ENCODE results near the gene DTL. TPM values are rescaled to one million over a fixed set of nuclear protein-coding genes. Genes with fewer than 3 reads are reported as not detected.

Gene DTL
- total and polyA plus RNA-seq, 2 of the 13 experiments (the other 11 are each of a cell fraction or from before 2014, with no cell fraction given), result 10.4 to 32.8 TPM

DNA sequence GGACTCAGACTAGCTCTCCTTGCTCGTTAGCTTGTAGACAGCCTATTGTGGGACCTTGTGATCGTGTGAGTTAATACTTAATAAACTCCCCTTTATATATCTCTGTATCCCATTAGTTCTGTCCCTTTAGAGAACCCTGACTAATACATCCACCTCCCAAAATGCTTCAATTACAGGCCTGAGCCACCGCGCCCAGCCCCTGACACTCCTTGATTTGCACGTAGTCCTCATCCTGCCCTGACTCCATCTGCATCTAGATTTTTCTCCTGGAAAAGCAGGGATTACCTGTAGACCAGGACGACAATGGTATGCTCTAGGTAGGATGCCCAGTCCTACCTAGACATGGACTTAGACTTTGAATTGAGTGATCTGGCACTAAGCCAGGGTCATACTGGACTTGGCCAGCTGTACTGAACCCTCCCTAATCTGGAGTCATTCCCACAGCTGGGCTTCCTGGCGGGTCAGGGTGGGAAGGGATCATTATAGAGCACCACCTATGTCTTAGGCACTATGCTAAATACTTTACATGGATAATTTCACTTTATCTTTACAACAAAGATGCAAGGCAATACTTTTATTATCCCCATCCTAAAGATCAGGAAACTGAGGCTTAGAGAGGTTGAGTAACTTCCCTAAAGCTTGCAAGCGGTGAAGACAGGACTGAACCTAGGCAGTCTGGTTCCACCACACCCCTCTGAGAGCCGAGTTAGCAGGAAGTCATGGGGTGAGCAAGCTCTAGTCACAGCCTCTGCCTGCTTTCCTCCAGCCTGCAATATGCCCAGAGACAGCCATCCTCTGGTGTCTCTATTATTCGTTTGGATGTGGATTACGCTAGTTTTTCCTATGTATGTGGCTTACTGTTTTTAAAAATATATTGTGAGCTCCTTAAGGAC lies 89.4 kb downstream of the DTL start:
- H3K4me1 ChIP-seq (ENCODE audit: insufficient read depth, low read length), result peaks cover 6% of the 10 kb centered on the region
- ChIA-PET CTCF (ENCODE audit: low intra/inter-chr PET ratio, low total read pairs) (no interaction called here), POLR2A (interaction anchor here (0.7 kb wide), 1 partner anchor 146 kb away, joined by 4 read pairs; no protein-coding TSS in a partner anchor)
- no peak overlapping the region for H3K9ac ChIP-seq (ENCODE audit: insufficient read depth, low read depth, low read length)
- 83% methylated on average over 11 of the region's 11 CpGs for WGBS (ENCODE audit: low lambda C conversion rate)
- no peak overlapping the region for H3K4me2 ChIP-seq (ENCODE audit: low read depth, low read length)
- H3K36me3 ChIP-seq (replicated peaks in 1 of 2; ENCODE audit: control insufficient read depth in 1 of 2, insufficient read depth in 2 of 2, low read length in 2 of 2), result peaks cover 0 to 1% of the 10 kb centered on the region in 2 experiments; a peak in 1 of 5 replicates
- DNase-seq (ENCODE audit: low spot score), result no peak
- no peak for FAIRE-seq
- H2AFZ ChIP-seq (ENCODE audit: low read length), result no peak overlapping the region
- no peak overlapping the region for H3K4me3 ChIP-seq (replicated peaks in 1 of 3; ENCODE audit: insufficient read depth in 1 of 3, low read depth in 2 of 3, low read length in 3 of 3)
- BruUV-seq (replicated peaks), result no TSS peak
- TF ChIP-seq CCAR2 (optimal IDR thresholded peaks at IDR 0.05; ENCODE audit: low read depth, low read length) (no peak), STAT5B (CRISPR knock-in tag; IDR thresholded peaks at IDR 0.05) (no peak), ZNF629 (CRISPR knock-in tag; conservative IDR thresholded peaks at IDR 0.05) (0 out of 2 replicates have a peak, but pooled peaks have one; percentile 40)
- ATAC-seq, result no peak
- H4K20me1 ChIP-seq (ENCODE audit: insufficient read depth, low read length), result no peaks in the 10 kb centered on the region
- H3K27ac ChIP-seq (ENCODE audit: extremely low read length, insufficient read depth, low read length), result no peak overlapping the region
- H3K27me3 ChIP-seq (ENCODE audit: control insufficient read depth in 1 of 2, insufficient read depth in 2 of 2, low read length in 2 of 2), result no peaks in the 10 kb centered on the region
- intact Hi-C loops (cut with micrococcal nuclease; ENCODE audit: unreplicated experiment), result no loop called here
- no peaks in the 10 kb centered on the region for H3K9me3 ChIP-seq (ENCODE audit: low read length)
- no peaks in the 10 kb centered on the region for H3K79me2 ChIP-seq (ENCODE audit: insufficient read depth, low read length)
- in situ Hi-C loops (cut with HindIII; ENCODE audit: extremely low pct_ligation_motif_present, low pct_unique_long_range_greater_than_20kb), result no loop called here

DNA sequence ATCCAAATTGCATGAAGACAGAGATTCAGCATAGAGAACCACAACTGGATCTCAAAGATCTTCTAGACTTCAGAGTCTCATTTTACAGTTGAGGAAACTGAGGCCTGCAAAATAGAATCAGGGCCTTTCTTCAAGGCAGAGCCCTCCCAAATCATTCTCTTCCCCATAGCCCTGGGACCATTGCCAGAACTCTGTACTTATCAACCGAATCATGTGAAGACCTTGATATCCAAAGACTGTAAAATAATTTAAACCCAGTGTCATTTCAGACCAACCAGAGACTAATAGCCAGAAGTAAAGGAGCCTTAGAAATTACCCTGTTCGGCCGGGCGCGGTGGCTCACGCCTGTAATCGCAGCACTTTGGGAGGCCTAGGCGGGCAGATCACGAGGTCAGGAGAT lies 90.1 kb downstream of the DTL start:
- ATAC-seq (no peak), DNase-seq (ENCODE audit: low spot score) (no peak), FAIRE-seq (no peak)
- no peak overlapping the region for H3K27ac ChIP-seq (ENCODE audit: extremely low read length, insufficient read depth, low read length)
- POLR2A ChIA-PET, result no interaction called here
- in situ Hi-C loops (cut with HindIII; ENCODE audit: extremely low pct_ligation_motif_present, low pct_unique_long_range_greater_than_20kb), result no loop called here
- no peak overlapping the region for H3K9ac ChIP-seq (ENCODE audit: insufficient read depth, low read depth, low read length)
- H3K9me3 ChIP-seq (ENCODE audit: low read length), result no peaks in the 10 kb centered on the region
- H3K4me3 ChIP-seq (replicated peaks in 1 of 3; ENCODE audit: insufficient read depth in 1 of 3, low read depth in 2 of 3, low read length in 3 of 3), result no peak overlapping the region
- H3K79me2 ChIP-seq (ENCODE audit: insufficient read depth, low read length), result no peaks in the 10 kb centered on the region
- no TSS peak for BruUV-seq (replicated peaks)
- H3K36me3 ChIP-seq (replicated peaks in 1 of 2; ENCODE audit: control insufficient read depth in 1 of 2, insufficient read depth in 2 of 2, low read length in 2 of 2), result peaks cover 0 to 2% of the 10 kb centered on the region in 2 experiments; a peak in 1 of 5 replicates
- no peak overlapping the region for H2AFZ ChIP-seq (ENCODE audit: low read length)
- CTCF ChIA-PET (ENCODE audit: low intra/inter-chr PET ratio, low total read pairs), result no interaction called here
- WGBS (ENCODE audit: low lambda C conversion rate), result 95% methylated on average over 9 of the region's 9 CpGs
- H4K20me1 ChIP-seq (ENCODE audit: insufficient read depth, low read length), result no peaks in the 10 kb centered on the region
- H3K4me2 ChIP-seq (ENCODE audit: low read depth, low read length), result no peak overlapping the region
- intact Hi-C loops (cut with micrococcal nuclease; ENCODE audit: unreplicated experiment), result no loop called here
- no peaks in the 10 kb centered on the region for H3K27me3 ChIP-seq (ENCODE audit: control insufficient read depth in 1 of 2, insufficient read depth in 2 of 2, low read length in 2 of 2)
- H3K4me1 ChIP-seq (ENCODE audit: insufficient read depth, low read length), result no peaks in the 10 kb centered on the region
- TF ChIP-seq TEF (CRISPR knock-in tag; IDR thresholded peaks at IDR 0.05) (no peak), NPAS2 (CRISPR knock-in tag; IDR thresholded peaks at IDR 0.05; ENCODE audit: borderline replicate concordance) (no peak), THAP8 (CRISPR knock-in tag; IDR thresholded peaks at IDR 0.05; ENCODE audit: borderline replicate concordance) (no peak), TFAP4 (IDR thresholded peaks at IDR 0.05; ENCODE audit: borderline replicate concordance, low read depth) (no peak), HOXA7 (CRISPR knock-in tag; IDR thresholded peaks at IDR 0.05) (no peak), CERS6 (CRISPR knock-in tag; IDR thresholded peaks at IDR 0.05) (no peak), ZNF350 (CRISPR knock-in tag; IDR thresholded peaks at IDR 0.05; ENCODE audit: borderline replicate concordance, low read depth) (no peak), RFXAP (CRISPR knock-in tag; IDR thresholded peaks at IDR 0.05; ENCODE audit: borderline replicate concordance) (no peak), ZNF607 (CRISPR knock-in tag; IDR thresholded peaks at IDR 0.05; ENCODE audit: borderline replicate concordance) (no peak), MTF2 (CRISPR knock-in tag; IDR thresholded peaks at IDR 0.05; ENCODE audit: borderline replicate concordance) (no peak), JARID2 (CRISPR knock-in tag; IDR thresholded peaks at IDR 0.05; ENCODE audit: insufficient replicate concordance) (no peak)

Data from HepG2 (cell line).